Gastrocnemius medialis (tissue), 4 donors: Measurements from ENCODE around the gene CEP55.

Experiments used
- POLR2A ChIP-seq, 2 donors: fragments of 450-650 bp; IDR thresholded peaks; one replicate each; pipeline ENCODE4 v1.6.1; 2017; ENCODE audit warnings: antibody characterized with exemption in 2 of 2, mild to moderate bottlenecking in 2 of 2, moderate library complexity in 2 of 2
- TF ChIP-seq, protein P1 (sequence below), 5 experiments: fragments of 450-650 bp in 3 of 5; fragments of 200-600 bp in 2 of 5; sonication (generic) in 2 of 5; IDR thresholded peaks in 4 of 5; conservative IDR thresholded peaks in 1 of 5; 1 replicate in 4 of 5; 2 replicates in 1 of 5; pipeline ENCODE4 v1.5.1; 2016 to 2019; ENCODE audit warnings: antibody characterized with exemption in 5 of 5, mild to moderate bottlenecking in 3 of 5, moderate library complexity in 3 of 5

DNA sequence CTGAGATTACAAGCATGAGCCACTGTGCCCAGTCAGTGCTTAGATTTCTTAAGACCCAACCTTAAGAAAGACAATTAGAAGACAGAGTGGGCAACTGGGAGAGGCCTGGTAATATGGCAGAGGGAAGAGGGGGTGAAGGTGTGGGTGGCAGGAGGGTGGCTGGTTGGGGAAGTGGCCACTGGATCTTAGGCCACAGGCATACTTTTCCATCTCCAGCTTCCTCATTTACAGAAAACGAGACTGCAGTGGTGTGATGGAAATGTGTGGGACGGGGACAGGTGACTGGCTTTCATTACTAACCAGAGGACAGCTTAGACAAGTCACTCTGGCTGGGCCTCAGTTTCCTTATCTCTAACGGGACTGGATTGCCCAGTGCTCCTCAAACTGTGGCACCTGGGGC is 69.0 kb downstream of the CEP55 start:
- TF ChIP-seq, protein P1, sequence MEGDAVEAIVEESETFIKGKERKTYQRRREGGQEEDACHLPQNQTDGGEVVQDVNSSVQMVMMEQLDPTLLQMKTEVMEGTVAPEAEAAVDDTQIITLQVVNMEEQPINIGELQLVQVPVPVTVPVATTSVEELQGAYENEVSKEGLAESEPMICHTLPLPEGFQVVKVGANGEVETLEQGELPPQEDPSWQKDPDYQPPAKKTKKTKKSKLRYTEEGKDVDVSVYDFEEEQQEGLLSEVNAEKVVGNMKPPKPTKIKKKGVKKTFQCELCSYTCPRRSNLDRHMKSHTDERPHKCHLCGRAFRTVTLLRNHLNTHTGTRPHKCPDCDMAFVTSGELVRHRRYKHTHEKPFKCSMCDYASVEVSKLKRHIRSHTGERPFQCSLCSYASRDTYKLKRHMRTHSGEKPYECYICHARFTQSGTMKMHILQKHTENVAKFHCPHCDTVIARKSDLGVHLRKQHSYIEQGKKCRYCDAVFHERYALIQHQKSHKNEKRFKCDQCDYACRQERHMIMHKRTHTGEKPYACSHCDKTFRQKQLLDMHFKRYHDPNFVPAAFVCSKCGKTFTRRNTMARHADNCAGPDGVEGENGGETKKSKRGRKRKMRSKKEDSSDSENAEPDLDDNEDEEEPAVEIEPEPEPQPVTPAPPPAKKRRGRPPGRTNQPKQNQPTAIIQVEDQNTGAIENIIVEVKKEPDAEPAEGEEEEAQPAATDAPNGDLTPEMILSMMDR (IDR thresholded peaks at IDR 0.05 in 4 of 5, conservative IDR thresholded peaks at IDR 0.05 in 1 of 5): no peak
- no peak for TF ChIP-seq POLR2A (IDR thresholded peaks at IDR 0.05)
